Kidney capillary endothelial cell (primary cell): Measurements from ENCODE around the gene LRRC32.
"Not testable (repeated sequence)": the region's sequence is repeated elsewhere in the genome, so short reads cannot be mapped to it uniquely, and the experiment has no call there.

Source experiments
- DNase-seq: peaks from one replicate; pipeline ENCODE4 v3.0.0-alpha.2; 2018; ENCODE audit warnings: low spot score

Gene LRRC32

GRCh38 chr11:76649851-76650372, 20.6 kb downstream of the LRRC32 start:
- DNase-seq = no peak

GRCh38 chr11:76649011-76649410, 21.5 kb downstream of the LRRC32 start:
- DNase-seq = no peak

DNA sequence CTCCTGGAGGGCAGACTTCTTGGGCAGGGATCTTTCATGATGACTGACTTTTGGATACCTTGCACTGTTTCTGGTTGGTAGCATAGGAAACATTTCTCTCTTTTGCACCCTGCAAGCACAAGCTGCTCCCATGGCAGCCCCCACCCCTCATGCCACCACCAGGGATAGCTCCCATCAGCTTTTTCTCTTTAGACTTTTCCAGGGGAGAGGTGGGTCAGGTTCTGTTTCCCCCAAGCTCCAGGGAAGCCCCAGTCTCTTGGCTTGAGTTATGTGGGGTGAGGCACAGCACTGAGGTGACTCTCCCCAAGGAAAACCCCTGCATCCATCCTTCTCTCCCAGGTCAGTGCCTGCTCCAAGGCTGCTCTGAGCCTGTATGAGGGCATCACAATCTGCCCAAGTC, 22.5 kb downstream of the LRRC32 start:
- no peak for DNase-seq

- no peak for DNase-seq
These were observed 23.5 kb downstream of the LRRC32 start for GRCh38 chr11:76646882-76647534.

- DNase-seq = no peak
These were observed 26.0 kb downstream of the LRRC32 start for GRCh38 chr11:76644591-76644990.

DNA sequence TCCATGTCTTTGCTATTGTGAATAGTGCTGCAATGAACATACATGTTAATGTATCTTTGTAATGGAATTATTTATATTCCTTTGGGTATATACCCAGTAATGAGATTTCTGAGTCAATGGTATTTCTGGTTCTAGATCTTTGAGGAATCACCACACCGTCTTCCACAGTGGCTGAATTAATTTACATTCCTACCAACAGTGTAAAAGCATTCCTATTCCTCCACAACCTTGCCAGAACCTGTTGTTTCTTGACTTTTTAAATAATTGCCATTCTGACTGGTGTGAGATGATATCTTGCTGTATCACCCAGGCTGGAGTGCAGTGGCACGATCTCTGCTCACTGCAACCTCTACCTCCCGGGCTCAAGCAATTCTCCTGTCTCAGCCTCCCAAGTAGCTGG, 26.8 kb downstream of the LRRC32 start:
- not testable (repeated sequence) for DNase-seq

DNA sequence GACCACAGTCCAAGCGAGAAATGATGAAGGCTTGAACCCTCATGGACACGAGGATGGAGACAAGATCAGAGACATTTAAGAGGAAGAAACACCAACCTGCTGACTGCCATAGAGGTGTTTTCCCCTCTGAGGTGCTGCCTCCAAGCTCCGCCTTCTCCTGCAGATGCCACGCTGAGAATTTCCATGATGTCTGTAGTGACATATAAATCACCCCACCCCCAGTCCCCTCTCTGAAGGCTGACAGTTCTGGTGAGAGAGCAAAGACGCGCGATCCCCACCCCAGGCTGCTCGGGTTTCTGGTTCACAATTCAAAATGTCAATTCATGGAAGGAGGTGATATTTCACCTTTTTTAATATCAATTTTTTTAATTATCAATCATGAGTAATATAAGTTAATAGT, 28.2 kb downstream of the LRRC32 start:
- DNase-seq = no peak

DNA sequence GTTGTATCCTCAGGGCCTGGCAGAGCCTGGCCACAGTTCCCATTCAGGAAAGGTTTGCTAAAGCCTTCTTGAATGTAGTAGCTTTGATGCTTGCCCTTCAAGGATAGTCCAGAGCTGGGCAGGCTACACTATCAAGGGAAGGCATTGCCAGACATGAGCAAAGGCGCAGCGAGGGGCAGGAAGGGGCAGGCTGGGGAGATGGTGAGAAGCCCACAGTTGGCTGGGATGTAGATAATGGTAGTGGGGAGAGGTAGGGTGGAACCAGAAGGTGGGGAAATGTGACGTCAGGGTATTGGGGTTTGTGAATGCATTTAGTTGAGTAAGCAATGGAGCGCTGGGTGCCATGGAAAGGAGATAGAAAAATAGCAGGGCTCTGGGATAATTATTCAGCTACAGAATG, 28.6 kb downstream of the LRRC32 start:
- no peak for DNase-seq

DNA sequence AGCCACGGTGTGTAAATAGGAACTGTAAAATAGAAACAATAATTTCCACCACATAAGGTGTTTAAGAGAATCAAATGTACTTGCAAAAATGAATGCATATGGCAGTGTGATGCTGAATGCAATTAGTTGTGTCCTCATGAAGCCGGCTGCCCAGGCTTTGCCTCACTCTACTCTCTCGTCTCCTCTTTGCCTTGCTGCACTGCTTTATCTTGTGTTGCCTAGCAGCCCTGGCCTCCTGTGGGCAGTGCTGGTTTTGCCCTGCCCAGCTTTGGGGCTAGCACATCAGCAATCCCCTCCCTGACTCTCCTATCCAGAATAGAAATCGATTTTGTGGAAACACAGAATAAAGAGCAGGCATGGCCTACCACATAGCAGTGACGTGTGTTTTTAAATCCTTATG, 30.0 kb downstream of the LRRC32 start:
- no peak for DNase-seq

- no peak for DNase-seq
These were observed 30.9 kb downstream of the LRRC32 start for GRCh38 chr11:76639621-76640020.

DNA sequence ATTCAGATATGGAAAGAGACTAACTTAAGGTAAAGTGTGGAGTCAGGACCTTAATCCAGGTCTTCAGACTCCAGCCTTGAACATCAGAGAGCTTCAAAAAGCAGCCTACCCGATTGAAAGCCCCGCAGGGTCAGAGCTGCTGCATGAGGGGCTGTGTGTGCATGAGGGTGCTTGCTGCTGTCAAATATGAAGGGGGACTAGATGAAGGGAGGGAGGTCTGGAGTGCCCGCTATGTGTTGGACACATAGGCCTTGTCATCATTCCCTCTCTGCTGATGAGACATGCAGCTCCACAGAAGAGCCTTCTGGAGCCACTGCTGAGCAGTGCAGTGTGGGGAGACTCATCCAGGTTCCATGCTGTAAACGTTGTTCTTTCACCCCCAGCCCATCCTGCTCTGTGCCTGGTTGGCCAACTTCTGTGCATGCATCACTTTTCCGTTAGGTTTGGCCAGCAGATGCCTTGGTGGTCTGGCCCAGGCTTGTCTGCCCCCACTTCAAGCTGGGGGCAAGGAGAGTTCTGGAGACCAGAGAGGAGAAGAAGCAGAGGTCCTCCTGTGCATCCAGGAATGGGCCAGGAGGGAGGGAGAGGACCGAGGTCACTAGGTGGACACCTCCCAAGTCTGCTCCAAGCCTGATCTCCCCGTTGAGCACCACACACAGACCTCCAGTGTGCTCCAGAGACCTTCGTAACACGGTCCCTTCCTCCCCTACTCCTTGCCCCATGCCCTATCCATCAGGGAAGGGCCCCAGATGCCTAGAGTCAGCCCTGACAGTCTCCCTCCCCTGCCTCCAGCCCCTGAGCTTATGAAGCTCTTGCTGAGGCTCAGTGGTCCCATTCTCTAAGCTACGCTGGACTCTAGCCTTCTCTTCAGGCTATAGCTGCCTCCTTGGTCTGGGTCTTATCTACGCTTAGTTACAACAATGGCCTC, 32.0 kb downstream of the LRRC32 start:
- DNase-seq = no peak

GRCh38 chr11:76637491-76638269, 32.9 kb downstream of the LRRC32 start:
- DNase-seq = no peak

DNA sequence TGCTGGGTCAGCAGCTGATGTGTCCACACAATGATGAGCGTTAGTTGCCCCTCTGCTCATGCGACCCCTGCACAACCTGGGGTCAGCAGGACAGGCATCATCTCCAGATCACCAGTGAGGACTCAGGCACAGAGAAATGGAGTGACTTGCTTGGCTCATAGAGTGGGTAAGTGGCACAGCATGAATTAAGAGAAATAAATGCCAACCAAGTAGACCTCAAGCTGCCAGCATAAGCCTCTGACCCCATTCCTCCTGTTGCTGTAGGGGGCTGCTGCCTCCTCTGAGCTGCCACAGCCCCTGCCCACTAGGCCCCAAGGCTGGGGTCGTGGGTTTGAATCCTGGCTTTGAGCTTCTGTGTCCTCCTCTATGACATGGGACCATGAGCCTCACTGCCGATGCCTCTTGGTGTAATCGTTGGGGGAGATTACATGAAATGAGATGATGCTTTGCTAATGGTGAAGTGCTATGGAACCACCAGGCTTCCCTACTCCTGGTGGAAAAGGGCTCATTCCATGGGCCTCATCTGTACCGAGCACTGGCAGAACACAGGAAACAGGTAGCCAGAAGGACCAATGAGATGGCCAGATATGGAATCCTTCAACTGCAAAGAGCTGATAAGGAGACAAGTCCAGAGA, 33.6 kb downstream of the LRRC32 start:
- no peak for DNase-seq

- no peak for DNase-seq
These were observed 34.4 kb downstream of the LRRC32 start for GRCh38 chr11:76635991-76636738.

GRCh38 chr11:76634886-76635285, 35.7 kb downstream of the LRRC32 start:
- no peak for DNase-seq

GRCh38 chr11:76632492-76632891, 38.1 kb downstream of the LRRC32 start:
- no peak for DNase-seq

DNA sequence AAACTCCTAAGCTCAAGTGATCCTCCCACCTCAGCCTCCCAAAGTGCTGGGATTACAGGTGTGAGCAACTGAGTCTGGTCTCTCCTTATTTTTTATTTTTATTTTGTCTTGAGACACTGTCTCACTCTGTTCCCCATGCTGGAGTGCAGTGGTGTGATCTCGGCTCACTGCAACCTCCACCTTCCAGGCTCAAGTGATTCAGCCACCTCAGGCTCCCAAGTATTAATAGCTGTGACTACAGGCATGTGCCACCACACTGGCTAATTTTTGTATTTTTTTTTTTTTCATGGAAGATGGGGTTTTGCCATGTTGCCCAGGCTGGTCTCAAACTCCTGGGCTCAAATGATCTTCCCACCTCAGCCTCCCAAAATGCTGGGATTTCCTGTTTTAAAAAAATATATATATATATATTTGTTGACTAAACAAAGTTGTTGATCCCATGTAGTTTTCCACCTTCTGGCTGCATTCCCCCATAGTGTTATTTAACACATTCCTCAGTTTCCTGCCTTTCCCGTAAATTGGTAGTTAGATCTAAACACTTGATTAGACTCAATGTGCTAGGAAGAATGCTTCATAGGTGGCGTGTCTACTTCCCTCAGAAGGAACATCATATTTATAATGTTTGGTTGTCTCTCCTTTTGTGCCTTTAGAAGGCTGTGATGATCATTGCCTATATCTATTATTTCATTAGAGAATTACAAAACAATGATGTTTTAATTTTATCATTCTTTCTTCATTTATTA, 38.8 kb downstream of the LRRC32 start:
- no peak for DNase-seq

DNA sequence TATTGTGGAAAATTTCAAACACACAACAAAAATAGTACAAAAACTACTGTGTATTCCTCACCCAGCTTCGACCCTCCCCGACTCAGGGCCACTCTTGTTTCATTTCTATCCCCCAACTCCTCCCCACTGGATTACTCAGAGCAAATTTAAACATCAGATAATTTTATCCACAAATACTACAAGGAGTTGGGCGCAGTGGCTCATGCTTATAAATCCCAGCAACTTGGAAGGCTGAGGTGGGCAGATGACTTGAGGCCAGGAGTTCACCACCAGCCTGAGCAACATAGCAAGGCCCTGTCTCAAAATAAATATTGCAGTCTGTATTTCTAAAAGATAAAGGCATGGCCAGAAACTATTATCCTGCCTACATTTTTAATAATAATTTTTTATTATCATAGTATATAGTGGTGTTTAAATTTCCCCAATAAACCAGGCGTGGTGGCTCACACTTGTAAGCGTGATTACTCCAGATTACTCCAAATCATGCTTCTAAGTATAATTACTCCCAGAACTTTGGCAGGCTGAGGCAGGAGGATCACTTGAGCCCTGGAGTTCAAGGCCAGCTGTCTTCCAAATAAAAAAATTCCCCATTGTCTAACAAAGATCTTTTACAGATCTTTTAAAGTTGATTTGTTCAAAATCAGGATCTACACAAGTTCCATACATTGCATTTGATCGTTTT, 39.8 kb downstream of the LRRC32 start:
- no peak for DNase-seq

GRCh38 chr11:76629853-76630599, 40.5 kb downstream of the LRRC32 start:
- DNase-seq = peak; percentile 79
